AG04449 (cell line): ENCODE results near the gene KAZN.

Experiments
- CTCF ChIA-PET: fragments of 350-600 bp; formaldehyde crosslinking; extraction: SDS; loops from one replicate; lab custom pipeline; 2021; ENCODE audit warnings: antibody characterized with exemption; lab: Yijun Ruan, JAX
- POLR2A ChIA-PET: fragments of 400-600, 350-600 bp; formaldehyde crosslinking; extraction: SDS; loops from one replicate; lab custom pipeline; 2020; ENCODE audit warnings: antibody characterized with exemption, inconsistent platforms; lab: Yijun Ruan, JAX
- DNase-seq: peaks from one replicate; pipeline ENCODE4 v3.0.0-alpha.2; 2010; ENCODE audit warnings: low read depth, low spot score
- H3K4me3 ChIP-seq: 2 replicates; pipeline ENCODE4 v1.5.1; 2011; ENCODE audit warnings: low read depth, mild to moderate bottlenecking, control low read depth, low read length
- TF ChIP-seq, protein P1 (sequence below): IDR thresholded peaks from one replicate; pipeline ENCODE4 v1.5.1; 2011; ENCODE audit warnings: mild to moderate bottlenecking, moderate library complexity, low read length, control low read depth, inconsistent platforms; ENCODE audit not compliant: insufficient read depth; ENCODE audit errors: missing control alignments

The KAZN gene

DNA sequence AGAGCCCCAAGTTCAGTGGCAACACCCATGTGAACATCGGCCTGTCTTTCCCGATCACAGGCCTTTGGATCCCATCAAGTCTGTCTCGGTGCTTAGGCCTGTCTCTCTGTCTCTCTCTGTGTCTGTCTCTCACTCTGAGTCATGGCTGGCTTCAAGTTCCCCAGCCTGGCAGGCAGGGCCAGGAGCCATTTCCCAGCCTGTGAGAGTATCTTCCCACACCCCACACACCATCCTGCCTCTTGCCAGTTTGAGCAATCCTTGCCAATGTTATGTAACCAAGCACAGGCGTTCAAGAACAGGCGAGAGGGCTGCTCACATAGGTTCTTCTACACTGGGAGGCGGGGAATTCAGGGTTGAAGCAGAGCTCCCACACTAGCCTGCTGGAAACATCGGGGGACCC, 485.1 kb downstream of the KAZN start:
- DNase-seq: no peak
- TF ChIP-seq, protein P1, sequence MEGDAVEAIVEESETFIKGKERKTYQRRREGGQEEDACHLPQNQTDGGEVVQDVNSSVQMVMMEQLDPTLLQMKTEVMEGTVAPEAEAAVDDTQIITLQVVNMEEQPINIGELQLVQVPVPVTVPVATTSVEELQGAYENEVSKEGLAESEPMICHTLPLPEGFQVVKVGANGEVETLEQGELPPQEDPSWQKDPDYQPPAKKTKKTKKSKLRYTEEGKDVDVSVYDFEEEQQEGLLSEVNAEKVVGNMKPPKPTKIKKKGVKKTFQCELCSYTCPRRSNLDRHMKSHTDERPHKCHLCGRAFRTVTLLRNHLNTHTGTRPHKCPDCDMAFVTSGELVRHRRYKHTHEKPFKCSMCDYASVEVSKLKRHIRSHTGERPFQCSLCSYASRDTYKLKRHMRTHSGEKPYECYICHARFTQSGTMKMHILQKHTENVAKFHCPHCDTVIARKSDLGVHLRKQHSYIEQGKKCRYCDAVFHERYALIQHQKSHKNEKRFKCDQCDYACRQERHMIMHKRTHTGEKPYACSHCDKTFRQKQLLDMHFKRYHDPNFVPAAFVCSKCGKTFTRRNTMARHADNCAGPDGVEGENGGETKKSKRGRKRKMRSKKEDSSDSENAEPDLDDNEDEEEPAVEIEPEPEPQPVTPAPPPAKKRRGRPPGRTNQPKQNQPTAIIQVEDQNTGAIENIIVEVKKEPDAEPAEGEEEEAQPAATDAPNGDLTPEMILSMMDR: no peak
- CTCF ChIA-PET: interaction anchor here (1.7 kb wide), 1 partner anchor 16 kb away, joined by 4 read pairs; no protein-coding TSS in a partner anchor
- POLR2A ChIA-PET: no interaction called here
- no peak overlapping the region for H3K4me3 ChIP-seq

DNA sequence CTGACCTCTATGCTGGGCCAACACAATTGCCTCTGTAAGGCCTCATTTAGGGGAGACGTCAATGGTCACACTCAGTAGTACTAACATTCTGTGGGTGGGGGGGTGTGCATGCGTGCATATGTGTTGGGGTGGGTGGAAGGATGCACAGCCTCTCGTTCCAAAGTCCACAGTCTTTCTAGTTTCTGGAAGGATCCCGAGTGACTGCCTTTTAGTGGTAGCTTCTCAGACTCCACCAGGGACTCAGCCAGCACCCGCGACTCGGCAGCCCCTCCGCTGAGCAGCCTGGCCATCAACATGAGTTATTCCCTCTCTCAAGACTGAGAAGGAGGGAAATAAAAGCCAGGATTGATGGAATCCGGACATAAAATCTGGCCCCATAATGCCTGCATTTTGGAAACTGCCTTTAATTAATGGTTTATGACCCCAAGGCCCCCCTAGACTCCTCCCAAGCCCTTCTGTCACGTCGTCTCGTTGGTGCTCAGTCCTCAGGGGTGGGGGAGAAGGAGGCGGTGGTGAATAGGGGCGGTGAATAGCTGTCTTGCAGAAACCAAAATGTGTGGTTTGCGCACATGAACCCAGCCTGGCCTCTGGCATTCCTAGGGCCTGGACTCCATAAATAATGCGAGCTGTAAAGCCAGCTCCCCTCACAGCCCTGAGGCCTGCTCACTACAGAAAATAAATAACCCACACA, 489.9 kb downstream of the KAZN start:
- POLR2A ChIA-PET: interaction anchor here (0.7 kb wide), 1 partner anchor 12 kb away, joined by 3 read pairs; no protein-coding TSS in a partner anchor
- no peak overlapping the region for H3K4me3 ChIP-seq
- TF ChIP-seq, protein P1: no peak
- CTCF ChIA-PET: interaction anchor here (1.0 to 2.3 kb wide), 2 partner anchors 10 to 13 kb away, joined by 3 to 13 read pairs; no protein-coding TSS in a partner anchor
- DNase-seq: no peak

DNA sequence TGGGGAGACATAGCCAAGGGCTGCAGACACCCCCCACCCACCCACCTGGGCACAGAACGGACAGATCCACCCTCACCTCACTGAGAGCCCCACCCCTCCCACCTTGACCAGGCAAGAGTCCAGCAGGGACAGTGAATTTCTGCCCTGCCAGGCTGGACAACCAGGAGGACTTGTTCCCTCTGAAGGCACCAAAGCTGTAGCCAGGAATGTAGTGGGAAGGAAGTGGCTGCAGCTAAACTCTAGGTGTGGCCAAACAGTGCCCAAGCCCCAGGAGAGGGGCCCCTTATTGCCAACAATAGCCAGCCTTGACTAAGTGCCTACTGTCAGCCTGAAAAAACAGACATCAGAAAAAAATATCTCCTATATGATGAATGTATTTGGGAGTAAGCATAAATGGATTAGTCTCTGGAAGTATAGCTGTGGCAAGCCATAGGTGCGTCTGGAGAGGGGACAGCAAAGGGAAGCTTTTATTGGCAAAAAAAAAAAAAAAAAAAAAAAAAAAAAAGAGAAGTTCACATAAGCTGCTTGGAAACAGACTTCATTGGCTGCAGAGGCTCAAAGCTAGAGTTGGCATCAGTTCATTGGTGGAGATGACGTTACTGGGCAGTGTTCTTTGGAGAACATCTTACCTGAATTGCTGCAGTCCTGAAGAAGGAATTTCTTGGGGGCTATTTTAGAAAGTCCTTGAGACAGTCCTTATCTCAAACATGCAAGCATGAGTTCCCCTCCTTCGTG, 490.9 kb downstream of the KAZN start:
- ChIA-PET POLR2A (interaction anchor here (0.7 kb wide), 1 partner anchor 13 kb away, joined by 3 read pairs; no protein-coding TSS in a partner anchor), CTCF (interaction anchor here (0.9 to 2.0 kb wide), 4 partner anchors 8 to 13 kb away, joined by 3 to 6 read pairs (median 3); no protein-coding TSS in a partner anchor)
- TF ChIP-seq, protein P1: no peak
- H3K4me3 ChIP-seq: no peak overlapping the region
- DNase-seq: no peak

DNA sequence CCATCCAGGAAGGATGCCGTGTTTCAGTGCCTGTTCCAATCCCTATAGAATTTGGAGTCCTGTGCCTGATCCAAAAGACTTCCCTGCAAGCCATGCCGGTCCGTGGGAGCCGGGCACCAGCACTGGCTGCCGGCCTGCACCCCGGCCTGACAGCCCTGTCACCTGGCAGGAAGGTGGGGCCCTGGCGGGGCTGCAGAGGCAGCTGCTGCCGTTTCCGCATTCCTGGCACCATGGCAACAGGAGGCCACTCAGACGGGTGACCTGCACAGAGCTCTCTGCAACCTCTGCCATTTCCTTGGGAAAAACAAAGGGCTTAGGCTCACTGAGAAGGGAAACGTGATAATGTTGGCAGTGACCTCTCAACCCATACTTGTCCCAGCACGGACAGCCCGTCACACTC, 491.9 kb downstream of the KAZN start:
- TF ChIP-seq, protein P1: no peak
- ChIA-PET CTCF (interaction anchor here (0.9 to 2.0 kb wide), 2 partner anchors 10 to 14 kb away, joined by 3 to 6 read pairs; no protein-coding TSS in a partner anchor), POLR2A (no interaction called here)
- no peak for DNase-seq
- H3K4me3 ChIP-seq: no peak overlapping the region

DNA sequence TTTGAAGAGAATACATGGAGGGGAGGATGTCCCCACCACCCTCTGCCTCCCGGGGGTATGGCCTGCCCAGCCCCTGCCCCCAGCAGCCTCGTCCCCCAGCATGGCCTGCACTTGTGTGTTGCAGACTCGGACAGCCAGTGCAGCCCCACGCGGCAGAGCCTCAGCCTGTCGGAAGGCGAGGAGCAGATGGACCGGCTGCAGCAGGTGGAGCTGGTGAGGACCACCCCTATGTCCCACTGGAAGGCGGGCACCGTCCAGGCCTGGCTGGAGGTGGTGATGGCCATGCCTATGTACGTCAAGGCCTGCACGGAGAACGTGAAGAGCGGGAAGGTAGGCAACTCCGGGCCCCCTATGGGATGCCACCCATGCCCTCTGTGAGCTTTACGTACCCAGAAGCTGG, 495.6 kb downstream of the KAZN start:
- no peak overlapping the region for H3K4me3 ChIP-seq
- TF ChIP-seq, protein P1: no peak
- DNase-seq: no peak
- CTCF ChIA-PET: no interaction called here
- POLR2A ChIA-PET: no interaction called here
